ENCODE data around the gene STX8.

STX8 gene

DNA sequence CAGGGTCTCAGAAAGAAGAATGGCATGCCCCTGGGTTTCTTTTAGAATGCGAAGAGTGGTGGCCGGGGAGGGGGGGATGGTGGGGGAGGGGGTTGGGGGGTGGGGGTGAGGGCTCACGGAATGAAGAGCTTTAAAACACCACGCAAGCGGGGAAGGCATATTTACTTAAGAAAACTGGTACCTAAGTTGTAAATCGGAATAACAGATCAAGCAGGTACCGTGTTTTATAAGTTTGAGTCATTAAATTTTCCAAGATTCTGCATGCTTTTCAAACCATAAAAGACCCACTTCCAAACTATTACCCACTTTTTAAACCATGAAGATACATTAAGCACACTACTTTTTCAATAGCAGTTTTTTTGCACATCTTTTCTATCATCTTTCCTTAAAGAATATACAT is 130.2 kb downstream of the STX8 start:
- TF ChIP-seq, protein P1, sequence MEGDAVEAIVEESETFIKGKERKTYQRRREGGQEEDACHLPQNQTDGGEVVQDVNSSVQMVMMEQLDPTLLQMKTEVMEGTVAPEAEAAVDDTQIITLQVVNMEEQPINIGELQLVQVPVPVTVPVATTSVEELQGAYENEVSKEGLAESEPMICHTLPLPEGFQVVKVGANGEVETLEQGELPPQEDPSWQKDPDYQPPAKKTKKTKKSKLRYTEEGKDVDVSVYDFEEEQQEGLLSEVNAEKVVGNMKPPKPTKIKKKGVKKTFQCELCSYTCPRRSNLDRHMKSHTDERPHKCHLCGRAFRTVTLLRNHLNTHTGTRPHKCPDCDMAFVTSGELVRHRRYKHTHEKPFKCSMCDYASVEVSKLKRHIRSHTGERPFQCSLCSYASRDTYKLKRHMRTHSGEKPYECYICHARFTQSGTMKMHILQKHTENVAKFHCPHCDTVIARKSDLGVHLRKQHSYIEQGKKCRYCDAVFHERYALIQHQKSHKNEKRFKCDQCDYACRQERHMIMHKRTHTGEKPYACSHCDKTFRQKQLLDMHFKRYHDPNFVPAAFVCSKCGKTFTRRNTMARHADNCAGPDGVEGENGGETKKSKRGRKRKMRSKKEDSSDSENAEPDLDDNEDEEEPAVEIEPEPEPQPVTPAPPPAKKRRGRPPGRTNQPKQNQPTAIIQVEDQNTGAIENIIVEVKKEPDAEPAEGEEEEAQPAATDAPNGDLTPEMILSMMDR (IDR thresholded peaks at IDR 0.05), result no peak

DNA sequence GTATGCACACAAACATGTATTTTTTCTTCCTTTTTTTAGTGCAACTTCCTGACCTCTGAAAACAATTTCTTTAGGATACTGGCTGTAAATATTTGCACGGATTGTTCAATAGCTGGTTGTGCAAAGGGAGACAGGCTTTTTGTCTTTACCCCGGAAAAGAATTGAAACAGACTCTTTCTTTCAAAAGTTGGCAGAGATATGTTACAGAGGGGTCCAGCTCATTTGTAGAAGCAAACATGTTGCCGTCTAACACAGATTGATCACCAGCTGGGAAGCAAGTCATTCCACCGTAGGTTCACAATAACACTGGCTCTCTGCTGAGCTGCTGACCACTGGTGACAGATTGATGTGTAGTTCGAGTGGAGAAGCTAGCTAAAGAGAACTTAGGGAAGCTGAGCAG is 130.9 kb downstream of the STX8 start:
- TF ChIP-seq, protein P1 (IDR thresholded peaks at IDR 0.05), result no peak

DNA sequence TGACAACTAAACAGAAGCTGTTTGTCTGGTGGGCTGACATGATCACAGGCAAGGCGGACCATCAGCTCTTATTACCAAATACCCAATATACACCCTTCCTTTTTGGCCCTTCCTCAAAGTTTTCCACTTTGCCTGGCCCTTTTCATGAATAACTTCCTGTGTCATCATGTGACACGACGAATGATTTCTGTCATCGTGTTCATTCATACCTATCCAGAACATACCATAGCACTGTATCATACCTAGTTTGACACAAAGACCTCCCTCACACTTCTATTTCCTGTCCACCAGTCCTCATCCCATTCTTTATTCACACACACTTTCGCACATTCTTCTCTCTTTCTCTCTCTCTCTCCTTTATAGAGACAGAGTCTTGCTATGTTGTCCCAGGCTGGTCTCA is 131.8 kb downstream of the STX8 start:
- TF ChIP-seq, protein P1 (IDR thresholded peaks at IDR 0.05), result no peak

DNA sequence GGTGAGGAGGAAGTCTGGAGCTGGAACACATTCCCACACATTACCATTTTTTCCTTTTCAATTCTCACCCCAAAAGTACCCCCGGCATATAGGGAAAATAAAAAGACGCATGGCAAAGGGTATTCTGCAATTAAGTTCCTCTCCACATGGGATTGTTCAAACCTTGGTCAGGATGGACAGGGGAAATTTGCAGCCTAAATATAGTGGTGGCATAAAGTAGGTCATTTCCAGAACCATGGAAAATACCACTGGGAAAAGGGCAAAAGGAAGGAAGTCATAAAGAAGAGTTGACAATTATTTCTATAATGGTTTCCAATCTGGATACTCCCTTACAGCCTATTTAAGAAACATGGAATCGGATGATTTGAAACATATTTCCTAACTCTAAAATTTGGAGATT is 135.8 kb downstream of the STX8 start:
- TF ChIP-seq, protein P1 (IDR thresholded peaks at IDR 0.05), result no peak

DNA sequence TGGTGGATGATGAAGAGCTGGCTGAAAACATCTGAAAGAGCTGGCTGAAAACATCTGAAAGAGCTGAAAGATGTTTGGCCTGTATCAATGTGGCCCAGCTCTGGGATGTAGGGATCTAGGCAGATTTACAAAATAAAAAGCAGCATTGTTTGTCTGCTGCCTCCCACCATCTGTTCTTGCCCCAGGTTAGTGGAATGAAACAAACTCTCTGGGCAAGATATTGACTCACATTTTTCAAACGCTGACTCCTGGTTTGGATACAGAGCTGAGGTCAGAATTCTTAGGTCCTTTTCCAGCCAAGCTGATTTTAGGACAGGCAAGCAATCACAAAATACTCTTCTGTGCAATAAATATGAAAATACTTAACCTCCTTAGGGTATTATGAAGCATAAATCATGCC is 139.0 kb downstream of the STX8 start:
- TF ChIP-seq, protein P1 (IDR thresholded peaks at IDR 0.05), result no peak

DNA sequence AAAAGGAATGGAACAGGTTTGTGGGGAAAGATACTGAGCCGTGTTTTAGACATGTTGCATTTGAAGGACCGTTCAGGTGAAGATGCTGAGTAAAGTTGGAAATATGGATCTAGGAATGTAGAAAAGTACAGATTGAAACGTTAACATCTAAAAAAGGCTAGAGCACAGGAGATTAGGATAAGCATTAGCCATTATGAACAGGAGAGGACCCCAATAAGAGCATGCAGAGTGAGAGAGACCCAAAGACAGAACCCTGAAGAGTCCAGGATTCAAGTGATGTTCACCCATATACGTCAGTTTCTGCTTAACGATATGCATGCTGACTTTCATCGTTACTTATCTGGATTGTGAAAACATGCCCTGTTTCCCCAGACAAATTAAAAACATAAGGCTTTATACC is 140.5 kb downstream of the STX8 start:
- TF ChIP-seq, protein P1 (IDR thresholded peaks at IDR 0.05), result no peak

DNA sequence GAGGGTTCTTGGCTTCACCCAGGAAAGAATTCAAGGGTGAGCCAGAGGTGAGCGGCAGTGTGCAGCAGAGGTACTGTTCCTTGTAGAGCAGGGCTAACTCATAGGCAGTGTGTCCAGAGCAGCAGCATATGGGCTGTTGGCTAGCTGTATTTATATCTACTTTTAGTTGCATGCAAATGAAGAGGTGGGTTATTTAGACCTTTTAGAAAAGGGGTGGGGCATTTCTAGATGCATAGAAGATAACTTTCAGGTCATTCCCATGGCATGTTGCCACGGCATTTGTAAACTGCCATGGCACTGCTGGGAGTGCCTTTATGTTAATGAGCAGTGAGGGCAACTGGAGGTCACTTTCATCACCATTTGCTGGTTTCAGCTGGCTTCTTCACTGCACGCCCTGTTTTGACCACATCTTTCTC is 141.0 kb downstream of the STX8 start:
- TF ChIP-seq, protein P1 (IDR thresholded peaks at IDR 0.05), result no peak

DNA sequence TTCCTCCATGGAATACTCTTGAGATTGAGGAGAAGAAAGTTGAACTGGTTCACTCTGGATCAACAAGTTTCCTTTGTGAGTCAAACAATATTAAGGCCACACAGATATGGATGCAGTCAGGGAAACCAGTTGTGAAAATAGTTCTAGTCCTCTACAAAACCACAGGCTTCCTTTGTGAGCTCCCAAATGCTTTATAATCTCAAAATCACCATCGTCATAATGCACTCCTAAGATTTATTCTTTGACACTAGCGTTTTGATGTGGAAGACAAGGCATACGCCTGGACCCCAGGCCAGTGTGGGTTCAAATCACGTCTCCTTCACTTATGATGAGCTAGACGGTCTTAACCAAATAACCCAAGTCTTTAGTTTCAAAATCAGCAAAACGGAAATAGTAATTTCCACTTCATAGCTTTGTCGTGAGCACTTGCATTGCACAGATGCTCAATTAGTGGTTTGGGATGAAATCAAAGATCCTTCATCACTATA is 142.6 kb downstream of the STX8 start:
- TF ChIP-seq, protein P1 (IDR thresholded peaks at IDR 0.05), result no peak
